Breast epithelium (tissue), 3 donors: ENCODE measurements around the gene CALM1.

Source experiments
- CTCF ChIP-seq, 3 donors: fragments of 450-650 bp; IDR thresholded peaks; one replicate each; pipeline ENCODE4 v1.5.1; 2016 to 2017; ENCODE audit warnings: antibody characterized with exemption in 3 of 3, mild to moderate bottlenecking in 3 of 3, moderate library complexity in 3 of 3
- POLR2A ChIP-seq: fragments of 450-650 bp; IDR thresholded peaks from one replicate; pipeline ENCODE4 v1.6.1; 2016; ENCODE audit warnings: antibody characterized with exemption, mild to moderate bottlenecking, moderate library complexity
- POLR2AphosphoS5 ChIP-seq, 3 donors: sonication (generic); formaldehyde crosslinking; IDR thresholded peaks; one replicate each; pipeline ENCODE4 v1.6.1; 2017; ENCODE audit warnings: antibody characterized with exemption in 3 of 3

DNA sequence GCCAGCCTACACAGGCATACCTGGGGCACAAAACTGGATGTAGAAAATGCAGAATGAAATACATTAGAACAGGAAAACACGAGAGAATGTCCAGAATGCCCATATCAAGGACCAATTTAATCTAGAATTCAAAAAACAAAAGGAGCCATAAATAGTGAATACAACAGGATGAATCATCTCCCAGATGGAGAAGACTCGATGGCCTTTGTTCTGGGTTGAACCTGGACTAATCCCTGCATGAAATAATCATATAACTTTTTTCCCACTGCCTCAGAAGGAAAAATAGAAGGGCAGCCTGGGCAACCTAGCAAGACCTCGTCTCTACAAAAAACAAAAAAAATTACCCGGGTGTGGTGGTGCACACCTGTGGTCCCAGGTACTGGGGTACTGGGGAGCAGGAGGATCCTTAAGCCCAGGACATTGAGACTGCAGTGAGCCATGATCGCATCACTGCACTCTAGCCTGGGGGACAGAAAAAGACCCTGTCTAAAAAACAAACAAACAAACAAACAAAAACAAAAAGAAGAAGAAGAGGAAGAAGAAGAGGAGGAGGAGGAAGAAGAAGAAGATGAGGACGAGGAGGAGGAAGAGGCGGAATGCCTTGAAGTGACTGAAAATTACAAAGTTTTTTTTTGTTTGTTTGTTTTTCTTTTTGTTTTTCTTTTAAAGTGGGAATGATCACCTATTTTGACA lies 34.8 kb upstream of the CALM1 start:
- no peak for TF ChIP-seq CTCF (IDR thresholded peaks at IDR 0.05)
- TF ChIP-seq POLR2A = no peak
- no peak for TF ChIP-seq POLR2AphosphoS5 (IDR thresholded peaks at IDR 0.05)
